Adrenal gland (tissue), 19 donors: ENCODE measurements around the gene ANKRD62. TPM values are rescaled to one million over a fixed set of nuclear protein-coding genes. Genes with fewer than 3 reads are reported as not detected.
A peak's percentile ranks its signal among the peaks of the same experiment; 100 is the strongest.

Experiments
- DNase-seq, 7 donors: peaks; one replicate each; pipeline ENCODE4 v3.0.0-alpha.2; 2019 to 2020
- H3K27ac ChIP-seq, 5 donors: fragments of 200-600 bp; sonication (generic) in 4 of 5; 1 replicate in 3 of 5; 2 replicates in 2 of 5; pipeline versions ENCODE4 v1.5.1 to v1.8.0; 2016 to 2020; ENCODE audit warnings: mild to moderate bottlenecking in 1 of 5
- H3K27me3 ChIP-seq: fragments of 200-600 bp; 2 replicates; pipeline ENCODE4 v1.8.0; 2021
- H3K36me3 ChIP-seq, 2 donors: fragments of 200-600 bp; replicated peaks in 1 of 2; 1 replicate in 1 of 2; 2 replicates in 1 of 2; pipeline versions ENCODE4 v1.5.1 to v1.8.0; 2018 to 2022
- H3K4me1 ChIP-seq, 2 donors: fragments of 200-600 bp; replicated peaks in 1 of 2; 1 replicate in 1 of 2; 2 replicates in 1 of 2; pipeline versions ENCODE4 v1.5.1 to v1.8.0; 2018 to 2021
- H3K4me3 ChIP-seq, 4 donors: fragments of 200-600 bp; sonication (generic) in 3 of 4; one replicate each; pipeline ENCODE4 v1.5.1; 2016 to 2018
- H3K9me3 ChIP-seq, 3 donors: fragments of 200-600 bp; sonication (generic) in 1 of 3; replicated peaks in 1 of 3; 1 replicate in 2 of 3; 2 replicates in 1 of 3; pipeline versions ENCODE4 v1.5.1 to v1.8.0; 2016 to 2021
- POLR2A ChIP-seq, 2 donors: fragments of 450-650 bp; IDR thresholded peaks; one replicate each; pipeline ENCODE4 v1.6.1; 2017; ENCODE audit warnings: antibody characterized with exemption in 2 of 2, mild to moderate bottlenecking in 2 of 2, moderate library complexity in 1 of 2
- WGBS, 4 donors: extraction: QIAGEN DNeasy Blood & Tissue Kit in 2 of 4; methylation state at CpG; one replicate each; pipeline versions ENCODE4 v1.1.5 to v1.1.7; 2013 to 2017; 5-methylcytosine and 5-hydroxymethylcytosine counted together
- intact Hi-C, 2 donors: fragments of 100-400 bp; cut with DNase I; formaldehyde crosslinking; loops; one replicate each; pipeline versions ENCODE4 v1.14.1 to v1.15.0; 2022 to 2023
- long read RNA-seq, 10 donors: library from polyadenylated mRNA in 3 of 10; unstranded in 2 of 10; stranded (forward) in 1 of 10; transcript quantifications; one replicate each; pipeline ENCODE4 v2.0.0 and lab custom pipeline, GENCODE V29; 2021 to 2026
- polyA plus RNA-seq, 3 donors: library from polyadenylated mRNA; stranded (reverse); fragments of 200-250 nt in 2 of 3; fragments of 350-450 nt in 1 of 3; fragmentation: Illumina TruSeq in 1 of 3; extraction: RNeasy Lipid Tissue Mini Kit (QIAGEN cat#74804) in 1 of 3; gene quantifications; one replicate each; pipeline ENCODE4 v1.2.3, GENCODE V29; 2013 to 2014
- total RNA-seq, 9 donors: library from RNA; depleted of rRNA in 4 of 9; stranded (reverse); fragments of >200 nt in 4 of 9; fragments of 120-200 nt in 1 of 9; fragmentation: NEBNext Ultra II Directional in 1 of 9; extraction: Animal tissue kit (Norgen Biotek cat#: 25700) in 1 of 9; gene quantifications; one replicate each; pipeline versions ENCODE4 v1.1.0 to v1.2.4, GENCODE V29; 2013 to 2023
- TF ChIP-seq, protein P1 (sequence below), 6 experiments: fragments of 450-650 bp in 4 of 6; fragments of 200-600 bp in 2 of 6; sonication (generic) in 1 of 6; IDR thresholded peaks; 1 replicate in 5 of 6; 2 replicates in 1 of 6; pipeline versions ENCODE4 v1.5.1 to v1.8.0; 2016 to 2021; ENCODE audit warnings: antibody characterized with exemption in 6 of 6, mild to moderate bottlenecking in 2 of 6, moderate library complexity in 1 of 6
- donor health status: healthy with polysubstance abuse.
- donor health status: Bipolar disorder and iron deficiency.
- donor health status: DM: yes; HTN: yes; CAD: no.
- donor health status: DM: no; HTN: no; CAD: no.
- donor health status: DM: no; HTN: no; CAD: no.
- donor health status: DM: yes; HTN: yes; CAD: no.

Gene ANKRD62
- total RNA-seq (not detected), polyA plus RNA-seq (not detected)
- long read RNA-seq, donor 1: 0 reads
- long read RNA-seq, donor 2: 0 reads
- long read RNA-seq, donor 3: 0 reads
- long read RNA-seq, donor 4: 0 reads
- long read RNA-seq, donor 5: 0 reads
- long read RNA-seq, donor 6: 0 reads
- long read RNA-seq, donor 7: 0 reads
- long read RNA-seq, donor 8: 0 reads
- long read RNA-seq, donor 9: 0 reads
- long read RNA-seq, donor 10: 0 reads

- 91 to 94% (median 92%) methylated on average over 38 to 50 of the region's 50 CpGs for whole genome bisulfite sequencing, 4 donors
- no peaks in the 10 kb centered on the region for H3K36me3 ChIP-seq
- DNase-seq: no peak
- H3K9me3 ChIP-seq: no peaks in the 10 kb centered on the region
- H3K4me1 ChIP-seq: no peaks in the 10 kb centered on the region
- TF ChIP-seq, protein P1, sequence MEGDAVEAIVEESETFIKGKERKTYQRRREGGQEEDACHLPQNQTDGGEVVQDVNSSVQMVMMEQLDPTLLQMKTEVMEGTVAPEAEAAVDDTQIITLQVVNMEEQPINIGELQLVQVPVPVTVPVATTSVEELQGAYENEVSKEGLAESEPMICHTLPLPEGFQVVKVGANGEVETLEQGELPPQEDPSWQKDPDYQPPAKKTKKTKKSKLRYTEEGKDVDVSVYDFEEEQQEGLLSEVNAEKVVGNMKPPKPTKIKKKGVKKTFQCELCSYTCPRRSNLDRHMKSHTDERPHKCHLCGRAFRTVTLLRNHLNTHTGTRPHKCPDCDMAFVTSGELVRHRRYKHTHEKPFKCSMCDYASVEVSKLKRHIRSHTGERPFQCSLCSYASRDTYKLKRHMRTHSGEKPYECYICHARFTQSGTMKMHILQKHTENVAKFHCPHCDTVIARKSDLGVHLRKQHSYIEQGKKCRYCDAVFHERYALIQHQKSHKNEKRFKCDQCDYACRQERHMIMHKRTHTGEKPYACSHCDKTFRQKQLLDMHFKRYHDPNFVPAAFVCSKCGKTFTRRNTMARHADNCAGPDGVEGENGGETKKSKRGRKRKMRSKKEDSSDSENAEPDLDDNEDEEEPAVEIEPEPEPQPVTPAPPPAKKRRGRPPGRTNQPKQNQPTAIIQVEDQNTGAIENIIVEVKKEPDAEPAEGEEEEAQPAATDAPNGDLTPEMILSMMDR (IDR thresholded peaks at IDR 0.05): no peak
- no peak for TF ChIP-seq POLR2A (IDR thresholded peaks at IDR 0.05)
- no peak within 1 kb of the TSS for H3K4me3 ChIP-seq
- intact Hi-C loops: loop anchor here in 1 of 2 donors (10.0 kb wide), 1 partner anchor 141 kb away; no protein-coding TSS in a partner anchor
- H3K27ac ChIP-seq: no peak within 1 kb of the TSS
- no peaks in the 10 kb centered on the region for H3K27me3 ChIP-seq
Measured at GRCh38 chr18:12093520-12094257, at the start of gene ANKRD62. Gene ANKRD62 (plus strand): TSS chr18:12093843. CDS start chr18:12094018, 175 bp downstream.

GRCh38 chr18:12044591-12044990 is 49.1 kb upstream of the ANKRD62 start:
- no peak overlapping the region for H3K27ac ChIP-seq
- H3K27me3 ChIP-seq: no peaks in the 10 kb centered on the region
- intact Hi-C loops: loop anchor here (10.0 kb wide), 2 partner anchors 110 to 390 kb away; no protein-coding TSS in a partner anchor
- no peaks in the 10 kb centered on the region for H3K4me1 ChIP-seq
- no peak for DNase-seq
- TF ChIP-seq, protein P1 (IDR thresholded peaks at IDR 0.05): no peak
- TF ChIP-seq POLR2A (IDR thresholded peaks at IDR 0.05): no peak
- H3K9me3 ChIP-seq: no peaks in the 10 kb centered on the region
- no peak overlapping the region for H3K4me3 ChIP-seq
- H3K36me3 ChIP-seq: no peaks in the 10 kb centered on the region
- WGBS, 4 donors: 71 to 92% (median 85%) methylated on average over 5 of the region's 5 CpGs

DNA sequence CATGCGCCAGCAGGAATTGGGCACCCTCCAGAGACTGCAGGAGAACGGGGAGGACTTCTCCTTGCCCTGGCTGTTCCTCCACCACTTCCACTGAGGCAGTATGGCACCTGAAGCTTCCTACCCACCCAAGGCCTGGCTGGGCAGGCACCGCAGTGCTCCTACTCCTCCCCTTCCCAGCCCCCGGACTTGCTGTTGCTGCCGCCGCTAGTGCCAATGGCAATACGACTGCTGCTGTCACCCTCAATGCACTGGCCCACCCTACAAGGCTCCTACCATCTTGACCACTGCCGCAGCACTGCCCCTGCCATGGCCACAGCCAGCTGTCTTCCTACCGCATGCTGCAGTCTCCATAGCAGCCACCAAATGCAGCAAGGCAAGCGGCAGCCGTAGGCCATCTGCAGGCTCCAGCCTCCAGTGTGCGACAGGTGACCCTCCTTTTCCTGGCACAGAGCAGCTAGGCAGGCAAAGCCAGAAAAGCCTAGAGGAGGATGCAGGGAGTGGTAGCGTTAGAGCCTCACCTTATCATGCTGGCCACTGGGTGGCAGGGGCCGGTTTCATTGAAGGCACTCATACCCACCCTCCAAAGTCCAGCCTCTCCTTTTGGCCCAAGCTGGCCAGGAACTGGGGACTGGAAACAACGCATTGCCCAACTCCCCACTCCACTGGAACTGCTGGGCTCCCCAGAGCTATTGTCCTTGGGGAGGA is 47.4 kb upstream of the ANKRD62 start:
- peak in 1 of 7 donors; percentile 30 for DNase-seq
- Histone ChIP-seq H3K36me3 (no peaks in the 10 kb centered on the region), H3K4me3 (no peak overlapping the region), H3K9me3 (no peaks in the 10 kb centered on the region), H3K4me1 (no peaks in the 10 kb centered on the region), H3K27ac (no peak overlapping the region), H3K27me3 (no peaks in the 10 kb centered on the region)
- intact Hi-C loops: loop anchor here (10.0 kb wide), 2 partner anchors 111 to 391 kb away; no protein-coding TSS in a partner anchor
- 81 to 96% (median 91%) methylated on average over 7 to 15 of the region's 15 CpGs for WGBS, 4 donors
- no peak for TF ChIP-seq POLR2A (IDR thresholded peaks at IDR 0.05)
- TF ChIP-seq, protein P1 (IDR thresholded peaks at IDR 0.05): no peak
